GM23248 (cell line): Measurements from ENCODE around the gene ZFP36.

Source experiments
- EZH2 ChIP-seq: fragments of 200-600 bp; sonication (generic); IDR thresholded peaks from 2 replicates; pipeline ENCODE4 v1.6.1; 2018; ENCODE audit warnings: antibody characterized with exemption, mild to moderate bottlenecking; ENCODE audit not compliant: insufficient read depth, poor library complexity, severe bottlenecking
- EZH2phosphoT487 ChIP-seq: fragments of 200-600 bp; sonication (generic); IDR thresholded peaks from 2 replicates; pipeline ENCODE4 v1.6.1; 2018; ENCODE audit warnings: antibody characterized with exemption, moderate library complexity, mild to moderate bottlenecking, low read depth; ENCODE audit not compliant: insufficient read depth

DNA sequence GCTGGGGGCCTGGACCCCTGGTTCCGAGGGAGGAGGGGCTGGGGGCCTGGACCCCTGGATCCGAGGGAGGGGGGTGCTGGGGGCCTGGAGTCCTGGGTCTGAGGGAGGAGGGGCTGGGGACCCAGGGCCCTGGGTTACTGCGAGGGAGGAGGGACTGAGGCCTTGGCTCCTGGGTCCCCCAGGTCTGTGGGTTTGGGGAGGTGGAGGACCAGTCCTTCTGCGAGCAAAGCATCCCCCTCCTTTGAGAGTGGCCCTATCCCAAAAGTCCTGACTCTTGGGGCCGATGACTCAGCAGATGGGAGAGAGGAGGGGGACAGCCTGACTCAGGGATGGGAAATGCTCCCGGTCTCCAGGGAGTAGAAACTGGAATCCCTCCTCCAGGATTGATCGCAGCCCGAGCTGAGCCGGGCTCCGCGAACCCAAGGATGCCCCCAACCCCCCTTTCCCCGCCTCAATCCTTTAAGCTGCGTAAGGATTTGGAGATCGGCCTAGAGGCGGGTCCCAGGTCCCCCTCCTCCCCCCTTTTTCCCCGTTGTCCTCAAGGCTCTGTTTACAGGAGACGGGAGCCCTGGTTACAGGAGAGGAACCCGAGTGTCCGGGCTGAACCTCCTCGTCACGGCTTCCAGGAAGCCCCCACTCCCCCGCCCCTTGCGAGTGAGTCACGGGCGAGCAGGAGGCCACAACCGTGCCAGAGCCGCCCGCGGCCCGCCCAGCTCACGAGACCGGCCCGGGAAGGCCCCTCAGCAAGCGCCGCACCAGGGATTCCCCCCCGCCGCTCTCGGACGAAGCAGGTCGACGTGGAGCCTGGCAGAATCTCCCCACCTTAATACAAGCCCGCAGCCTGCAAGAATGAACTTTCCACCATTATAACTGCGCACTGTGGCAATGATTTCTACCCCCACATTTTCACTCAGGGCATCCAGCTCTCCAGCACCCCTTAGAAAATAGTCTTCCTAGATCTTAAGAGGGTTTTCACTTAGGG, 3.0 kb upstream of the ZFP36 start:
- no peak for TF ChIP-seq EZH2
- TF ChIP-seq EZH2phosphoT487, result no peak
